ENCODE data around the gene TTLL11.
"Not testable (repeated sequence)": the region's sequence is repeated elsewhere in the genome, so short reads cannot be mapped to it uniquely, and the experiment has no call there.

TTLL11 gene

DNA sequence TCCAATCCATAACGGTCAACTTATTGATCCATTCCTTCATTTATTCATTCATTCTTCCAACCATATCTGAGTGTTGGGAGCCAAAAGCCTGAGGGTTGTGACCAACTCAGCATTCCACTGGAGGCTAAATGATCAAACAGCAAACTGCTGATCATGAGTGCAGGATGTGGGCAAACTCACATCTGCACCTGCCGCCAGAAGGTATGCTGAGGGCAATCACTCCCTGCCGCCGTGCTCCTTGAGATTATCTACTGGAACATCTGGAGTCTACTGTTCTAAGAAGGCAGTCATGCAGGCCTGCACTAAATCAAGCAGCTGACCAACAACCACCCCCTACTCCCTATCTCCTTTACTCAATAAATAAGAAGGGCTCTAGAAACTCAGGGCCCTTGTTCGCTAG, 184.0 kb downstream of the TTLL11 start:
- Mint-ChIP-seq H3K27ac (no peak overlapping the region), H3K27me3 (no peaks in the 10 kb centered on the region), H3K4me1 (no peaks in the 10 kb centered on the region), H3K36me3 (no peaks in the 10 kb centered on the region), H3K4me3 (no peak overlapping the region), H3K9me3 (no peaks in the 10 kb centered on the region)
- DNase-seq = no peak
- CTCF ChIA-PET = no interaction called here

GRCh38 chr9:121906074-121906870, 186.8 kb downstream of the TTLL11 start:
- Mint-ChIP-seq H3K27me3 (no peaks in the 10 kb centered on the region), H3K4me3 (no peak overlapping the region), H3K9me3 (no peaks in the 10 kb centered on the region), H3K36me3 (no peaks in the 10 kb centered on the region), H3K27ac (no peak overlapping the region), H3K4me1 (no peaks in the 10 kb centered on the region)
- CTCF ChIA-PET = no interaction called here
- DNase-seq = no peak

DNA sequence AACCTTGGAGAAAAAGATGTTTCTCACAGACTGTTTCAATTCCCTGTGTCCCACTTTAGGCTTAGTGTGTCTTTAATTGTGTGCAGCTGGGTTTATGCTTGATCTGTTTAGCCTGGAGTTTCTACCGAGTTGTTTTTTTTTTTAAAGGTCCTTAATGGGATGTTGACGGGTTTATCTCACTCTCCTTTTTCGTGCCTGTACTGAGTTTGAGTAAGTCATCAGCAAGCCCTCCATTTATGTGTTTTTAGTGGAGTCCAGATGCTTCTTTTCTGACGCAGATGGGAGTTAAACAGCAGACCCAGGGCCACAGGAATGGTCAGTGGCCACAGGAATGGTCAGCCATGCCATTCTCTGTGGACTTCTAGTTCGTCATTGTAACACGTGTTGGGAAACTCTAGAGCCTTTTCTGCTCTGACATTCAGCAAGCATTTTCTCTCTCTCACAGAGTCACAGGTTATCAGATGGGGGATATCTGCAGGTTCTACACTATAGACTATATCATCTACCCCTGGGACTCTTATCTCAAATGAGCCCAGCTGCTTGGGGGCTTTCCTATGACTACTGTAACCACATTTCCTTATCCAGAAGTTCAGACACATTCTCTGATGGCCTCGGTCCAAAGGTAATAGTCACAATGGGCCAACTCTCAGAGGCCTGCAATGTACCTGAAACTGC, 190.5 kb downstream of the TTLL11 start:
- Mint-ChIP-seq H3K27me3 (peaks cover 5% of the 10 kb centered on the region), H3K4me1 (no peaks in the 10 kb centered on the region), H3K9me3 (no peaks in the 10 kb centered on the region), H3K36me3 (no peaks in the 10 kb centered on the region), H3K27ac (no peak overlapping the region), H3K4me3 (no peak overlapping the region)
- CTCF ChIA-PET = no interaction called here
- no peak for DNase-seq

DNA sequence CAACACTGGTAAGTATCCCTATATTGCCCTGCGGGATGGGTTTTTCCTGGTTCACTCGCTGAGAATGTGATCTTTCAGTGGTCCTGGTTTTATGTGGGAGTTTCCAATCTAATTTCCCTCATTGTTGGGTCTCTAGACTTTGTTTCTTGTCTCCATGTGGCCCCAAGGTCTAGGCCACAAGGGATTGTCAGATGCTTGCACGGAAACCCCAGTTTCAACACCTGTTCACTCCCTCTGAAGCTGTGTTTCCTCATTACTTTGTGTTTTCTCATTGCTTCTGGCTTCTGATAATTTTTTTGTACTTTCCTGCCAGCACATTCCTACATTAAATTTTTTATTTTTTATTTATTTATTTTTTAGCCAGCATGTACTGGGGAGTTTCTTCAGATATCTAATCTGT, 191.5 kb downstream of the TTLL11 start:
- H3K4me3 Mint-ChIP-seq = no peak overlapping the region
- no peak overlapping the region for H3K27ac Mint-ChIP-seq
- H3K36me3 Mint-ChIP-seq = no peaks in the 10 kb centered on the region
- H3K27me3 Mint-ChIP-seq = peaks cover 11% of the 10 kb centered on the region
- no peaks in the 10 kb centered on the region for H3K4me1 Mint-ChIP-seq
- no peaks in the 10 kb centered on the region for H3K9me3 Mint-ChIP-seq
- CTCF ChIA-PET = no interaction called here
- DNase-seq = no peak

GRCh38 chr9:121900163-121900562, 192.9 kb downstream of the TTLL11 start:
- Mint-ChIP-seq H3K27ac (no peak overlapping the region), H3K9me3 (no peaks in the 10 kb centered on the region), H3K27me3 (peaks cover 17% of the 10 kb centered on the region), H3K36me3 (no peaks in the 10 kb centered on the region), H3K4me3 (no peak overlapping the region), H3K4me1 (no peaks in the 10 kb centered on the region)
- no peak for DNase-seq
- CTCF ChIA-PET = no interaction called here

DNA sequence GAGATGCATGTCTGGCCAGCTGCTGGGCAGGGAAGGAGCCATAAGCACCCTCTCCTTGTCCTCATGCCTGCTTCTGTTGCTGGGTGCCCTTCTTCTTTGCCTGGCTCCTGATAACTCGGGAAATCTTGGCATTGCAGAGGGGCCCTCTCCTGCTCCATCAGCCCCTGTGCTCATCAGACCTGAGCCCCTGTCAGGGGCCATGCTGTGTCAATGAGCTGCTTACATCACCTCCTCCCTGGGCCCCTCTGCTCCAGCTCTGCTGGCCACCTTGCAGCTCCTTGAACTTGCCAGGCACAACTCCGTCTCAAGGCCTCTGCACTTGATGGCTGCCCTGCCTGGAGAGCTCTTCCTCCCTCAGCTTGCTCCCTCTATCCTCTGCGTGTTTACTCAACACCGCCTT, 194.3 kb downstream of the TTLL11 start:
- Mint-ChIP-seq H3K27ac (no peak overlapping the region), H3K4me3 (no peak overlapping the region), H3K9me3 (peaks cover 3% of the 10 kb centered on the region), H3K36me3 (no peaks in the 10 kb centered on the region), H3K27me3 (peaks cover 17% of the 10 kb centered on the region), H3K4me1 (no peaks in the 10 kb centered on the region)
- DNase-seq = no peak
- CTCF ChIA-PET = no interaction called here

DNA sequence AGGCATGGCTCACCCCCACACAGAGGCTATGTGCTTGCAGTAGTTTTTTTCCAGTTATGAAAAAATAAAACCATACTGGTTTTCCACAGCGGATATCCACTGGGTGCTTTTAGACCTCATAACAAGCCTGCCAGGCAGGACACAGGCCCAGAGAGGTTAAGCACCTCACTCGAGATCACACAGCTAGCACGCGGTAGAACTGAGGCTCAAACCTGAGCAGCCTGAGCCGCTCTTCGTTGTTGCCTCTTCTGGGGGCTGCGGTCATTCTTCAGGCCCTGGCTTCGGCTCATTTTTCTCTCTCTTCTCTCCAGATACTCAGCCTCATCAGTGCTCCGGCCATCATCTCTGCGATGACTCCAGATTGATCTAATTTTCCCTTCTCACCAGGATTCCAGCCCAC, 196.0 kb downstream of the TTLL11 start:
- CTCF ChIA-PET = no interaction called here
- Mint-ChIP-seq H3K4me1 (no peaks in the 10 kb centered on the region), H3K4me3 (no peak overlapping the region), H3K36me3 (no peaks in the 10 kb centered on the region), H3K9me3 (peaks cover 3% of the 10 kb centered on the region), H3K27ac (no peak overlapping the region), H3K27me3 (peaks cover 17% of the 10 kb centered on the region)
- no peak for DNase-seq

GRCh38 chr9:121896545-121896943, 196.6 kb downstream of the TTLL11 start:
- no peak overlapping the region for H3K4me3 Mint-ChIP-seq
- no peak overlapping the region for H3K27ac Mint-ChIP-seq
- peaks cover 17% of the 10 kb centered on the region for H3K27me3 Mint-ChIP-seq
- CTCF ChIA-PET = no interaction called here
- peaks cover 3% of the 10 kb centered on the region for H3K9me3 Mint-ChIP-seq
- no peaks in the 10 kb centered on the region for H3K4me1 Mint-ChIP-seq
- no peak for DNase-seq
- H3K36me3 Mint-ChIP-seq = no peaks in the 10 kb centered on the region

DNA sequence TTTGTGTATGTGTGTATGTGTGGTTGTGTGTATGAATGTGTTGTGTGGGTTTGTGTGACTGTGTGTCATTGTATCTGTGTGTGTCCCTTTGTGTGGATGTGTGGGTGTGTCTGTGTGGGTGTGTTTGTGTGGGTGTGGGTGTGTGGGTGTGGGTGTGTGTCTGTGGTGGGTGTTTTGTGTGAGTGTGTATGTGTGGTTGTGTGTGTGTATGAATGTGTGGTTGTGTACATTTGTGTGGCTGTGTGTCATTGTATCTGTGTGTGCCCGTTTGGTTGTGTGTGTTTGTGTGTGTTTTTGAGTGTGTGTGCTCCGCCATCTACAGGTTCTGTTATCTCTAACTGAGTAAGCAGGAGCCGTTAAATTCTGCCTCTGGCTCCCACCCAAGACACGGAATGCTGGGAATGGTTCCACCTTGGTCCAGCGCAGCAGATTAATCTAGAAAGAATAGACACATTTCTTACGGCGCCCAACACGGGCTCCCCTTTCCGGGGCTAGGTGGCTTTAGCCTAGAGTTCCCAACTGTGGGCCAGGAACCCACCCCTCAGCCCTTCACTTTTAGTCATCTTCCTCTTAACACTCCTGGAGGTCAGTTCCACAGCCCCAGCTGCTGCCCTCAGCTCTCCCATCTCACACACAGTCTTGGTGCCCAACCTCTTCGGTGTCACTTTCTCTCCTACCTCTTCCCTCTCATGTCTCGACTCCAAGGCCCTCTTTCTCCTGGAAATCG, 197.1 kb downstream of the TTLL11 start:
- no peak for DNase-seq
- peaks cover 17% of the 10 kb centered on the region for H3K27me3 Mint-ChIP-seq
- CTCF ChIA-PET = no interaction called here
- no peak overlapping the region for H3K27ac Mint-ChIP-seq
- no peaks in the 10 kb centered on the region for H3K4me1 Mint-ChIP-seq
- no peak overlapping the region for H3K4me3 Mint-ChIP-seq
- peaks cover 3% of the 10 kb centered on the region for H3K9me3 Mint-ChIP-seq
- H3K36me3 Mint-ChIP-seq = no peaks in the 10 kb centered on the region

- CTCF ChIA-PET = no interaction called here
- no peak overlapping the region for H3K27ac Mint-ChIP-seq
- H3K9me3 Mint-ChIP-seq = peaks cover 3% of the 10 kb centered on the region
- no peaks in the 10 kb centered on the region for H3K4me1 Mint-ChIP-seq
- H3K36me3 Mint-ChIP-seq = no peaks in the 10 kb centered on the region
- no peak for DNase-seq
- H3K27me3 Mint-ChIP-seq = peaks cover 17% of the 10 kb centered on the region
- H3K4me3 Mint-ChIP-seq = no peak overlapping the region
These were observed 197.8 kb downstream of the TTLL11 start for GRCh38 chr9:121895358-121895757.

DNA sequence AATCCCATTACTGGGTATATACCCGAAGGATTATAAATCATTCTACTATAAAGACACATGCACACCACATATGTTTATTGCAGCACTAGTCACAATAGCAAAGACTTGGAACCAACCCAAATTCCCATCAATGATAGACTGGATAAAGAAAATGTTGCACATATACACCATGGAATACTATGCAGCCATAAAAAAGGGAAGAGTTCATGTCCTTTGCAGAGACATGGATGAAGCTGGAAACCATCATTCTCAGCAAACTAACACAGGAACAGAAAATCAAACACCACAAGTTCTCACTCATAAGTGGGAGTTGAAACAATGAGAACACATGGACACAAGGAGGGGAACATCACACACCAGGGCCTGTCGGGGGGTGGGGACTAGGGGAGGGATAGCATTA, 198.7 kb downstream of the TTLL11 start:
- H3K36me3 Mint-ChIP-seq, H3K9me3 Mint-ChIP-seq, H3K4me3 Mint-ChIP-seq, DNase-seq, H3K4me1 Mint-ChIP-seq, CTCF ChIA-PET: not testable (repeated sequence)
- Mint-ChIP-seq H3K27ac (peak overlapping the region; percentile 38), H3K27me3 (peaks cover 17% of the 10 kb centered on the region)

GRCh38 chr9:121893786-121894185, 199.3 kb downstream of the TTLL11 start:
- no peak for DNase-seq
- CTCF ChIA-PET = no interaction called here
- no peaks in the 10 kb centered on the region for H3K36me3 Mint-ChIP-seq
- H3K9me3 Mint-ChIP-seq = peaks cover 3% of the 10 kb centered on the region
- H3K4me3 Mint-ChIP-seq = no peak overlapping the region
- peaks cover 14% of the 10 kb centered on the region for H3K27me3 Mint-ChIP-seq
- H3K4me1 Mint-ChIP-seq = no peaks in the 10 kb centered on the region
- H3K27ac Mint-ChIP-seq = no peak overlapping the region

GRCh38 chr9:121892706-121893105, 200.4 kb downstream of the TTLL11 start:
- CTCF ChIA-PET = no interaction called here
- H3K27ac Mint-ChIP-seq = no peak overlapping the region

GRCh38 chr9:121890746-121891145, 202.4 kb downstream of the TTLL11 start:
- no peak overlapping the region for H3K27ac Mint-ChIP-seq
- no peaks in the 10 kb centered on the region for H3K4me1 Mint-ChIP-seq
- H3K4me3 Mint-ChIP-seq = no peak overlapping the region
- H3K36me3 Mint-ChIP-seq = no peaks in the 10 kb centered on the region
- no peaks in the 10 kb centered on the region for H3K27me3 Mint-ChIP-seq
- DNase-seq = no peak
- CTCF ChIA-PET = no interaction called here
- H3K9me3 Mint-ChIP-seq = peaks cover 3% of the 10 kb centered on the region

More at GRCh38 chr9:121892706-121893105, 200.4 kb downstream of the TTLL11 start:
- Mint-ChIP-seq H3K36me3 (no peaks in the 10 kb centered on the region), H3K9me3 (peaks cover 3% of the 10 kb centered on the region), H3K4me3 (no peak overlapping the region), H3K27me3 (peaks cover 13% of the 10 kb centered on the region), H3K4me1 (no peaks in the 10 kb centered on the region)
- no peak for DNase-seq

All from activated naive CD4-positive, alpha-beta T cell treated with anti-CD3 and anti-CD28 coated beads, Interleukin-2, amount 10 ng/mL, durations not matched to agents 7 days and 5 days (primary cell).